Loucy (cell line): ENCODE data around the gene TEX261.

Source experiments
- EZH2phosphoT487 ChIP-seq: fragments of 200-600 bp; IDR thresholded peaks from 2 replicates; pipeline ENCODE4 v1.6.1; 2018; ENCODE audit warnings: antibody characterized with exemption, mild to moderate bottlenecking, moderate library complexity, borderline replicate concordance
- TF ChIP-seq, protein P1 (sequence below): fragments of 200-600 bp; sonication (generic); conservative IDR thresholded peaks from 2 replicates; pipeline ENCODE4 v1.5.1; 2014; ENCODE audit warnings: mild to moderate bottlenecking, antibody characterized with exemption, low read length

DNA sequence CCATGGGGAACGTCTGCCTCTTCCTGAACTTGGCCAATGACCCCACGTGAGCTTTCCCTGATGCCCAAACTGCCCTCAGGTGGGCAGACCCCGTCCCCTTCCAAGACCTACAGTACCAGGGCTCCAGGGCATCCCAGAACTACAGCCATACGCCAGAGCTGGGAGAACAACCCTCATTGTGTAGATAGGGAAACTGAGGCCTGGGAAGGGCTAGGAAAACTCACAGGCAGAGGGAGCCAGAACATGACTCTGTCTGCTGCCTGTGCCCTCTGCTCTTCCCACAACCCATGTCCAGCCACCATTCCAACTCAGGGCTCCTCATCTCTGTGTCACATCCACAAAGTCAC, 33.1 kb downstream of the TEX261 start:
- TF ChIP-seq, protein P1, sequence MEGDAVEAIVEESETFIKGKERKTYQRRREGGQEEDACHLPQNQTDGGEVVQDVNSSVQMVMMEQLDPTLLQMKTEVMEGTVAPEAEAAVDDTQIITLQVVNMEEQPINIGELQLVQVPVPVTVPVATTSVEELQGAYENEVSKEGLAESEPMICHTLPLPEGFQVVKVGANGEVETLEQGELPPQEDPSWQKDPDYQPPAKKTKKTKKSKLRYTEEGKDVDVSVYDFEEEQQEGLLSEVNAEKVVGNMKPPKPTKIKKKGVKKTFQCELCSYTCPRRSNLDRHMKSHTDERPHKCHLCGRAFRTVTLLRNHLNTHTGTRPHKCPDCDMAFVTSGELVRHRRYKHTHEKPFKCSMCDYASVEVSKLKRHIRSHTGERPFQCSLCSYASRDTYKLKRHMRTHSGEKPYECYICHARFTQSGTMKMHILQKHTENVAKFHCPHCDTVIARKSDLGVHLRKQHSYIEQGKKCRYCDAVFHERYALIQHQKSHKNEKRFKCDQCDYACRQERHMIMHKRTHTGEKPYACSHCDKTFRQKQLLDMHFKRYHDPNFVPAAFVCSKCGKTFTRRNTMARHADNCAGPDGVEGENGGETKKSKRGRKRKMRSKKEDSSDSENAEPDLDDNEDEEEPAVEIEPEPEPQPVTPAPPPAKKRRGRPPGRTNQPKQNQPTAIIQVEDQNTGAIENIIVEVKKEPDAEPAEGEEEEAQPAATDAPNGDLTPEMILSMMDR, result no peak
- TF ChIP-seq EZH2phosphoT487, result no peak
